ENCODE results near the gene PGAP3. TPM values are rescaled to one million over a fixed set of nuclear protein-coding genes. Genes with fewer than 3 reads are reported as not detected.

PGAP3 gene
- total RNA-seq, 1 experiment from 2014 or later: 5.9 TPM

DNA sequence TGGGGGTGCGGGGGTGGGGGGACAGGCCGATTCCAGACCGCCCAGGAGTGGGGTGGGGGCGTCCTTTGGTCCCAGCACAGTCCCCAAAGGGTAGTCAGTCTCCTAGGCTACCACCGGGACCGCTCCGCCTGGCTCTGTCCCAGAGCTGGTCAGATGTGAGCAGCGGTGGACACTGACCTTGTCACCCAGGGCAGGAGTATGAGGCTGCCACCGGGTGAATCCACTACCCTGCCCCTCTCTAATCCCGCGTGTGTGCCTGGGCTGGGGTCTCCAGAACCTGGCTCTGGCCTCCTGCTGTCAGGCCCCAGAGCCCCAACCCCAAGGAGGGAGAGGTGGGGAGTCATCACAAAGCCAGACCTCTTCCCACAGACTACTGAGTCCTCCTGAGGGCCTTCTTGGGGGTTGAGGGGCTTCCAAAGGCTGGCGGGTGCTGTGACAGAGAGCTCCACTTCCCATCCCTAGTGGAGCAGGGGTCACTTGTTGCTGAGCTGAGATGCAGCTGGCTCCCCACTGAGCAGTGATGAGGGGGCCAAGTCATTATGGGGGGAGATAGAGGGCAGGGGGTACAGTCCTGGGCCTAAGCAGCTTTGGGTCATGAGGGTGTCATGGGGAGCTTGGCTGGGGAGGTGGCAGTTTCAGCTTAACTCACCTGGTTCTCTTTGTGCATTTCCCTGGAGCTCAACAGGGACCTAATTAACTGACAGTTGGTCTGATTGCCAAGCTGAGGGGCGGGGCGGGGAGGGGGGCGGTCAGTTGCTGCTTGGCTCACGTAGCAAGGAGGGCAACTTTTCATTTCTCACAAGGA, 59.9 kb downstream of the PGAP3 start:
- POLR2A ChIA-PET (ENCODE audit: unreplicated experiment): no interaction called here
- ATAC-seq: no peak
- BruUV-seq (replicated peaks): no TSS peak

DNA sequence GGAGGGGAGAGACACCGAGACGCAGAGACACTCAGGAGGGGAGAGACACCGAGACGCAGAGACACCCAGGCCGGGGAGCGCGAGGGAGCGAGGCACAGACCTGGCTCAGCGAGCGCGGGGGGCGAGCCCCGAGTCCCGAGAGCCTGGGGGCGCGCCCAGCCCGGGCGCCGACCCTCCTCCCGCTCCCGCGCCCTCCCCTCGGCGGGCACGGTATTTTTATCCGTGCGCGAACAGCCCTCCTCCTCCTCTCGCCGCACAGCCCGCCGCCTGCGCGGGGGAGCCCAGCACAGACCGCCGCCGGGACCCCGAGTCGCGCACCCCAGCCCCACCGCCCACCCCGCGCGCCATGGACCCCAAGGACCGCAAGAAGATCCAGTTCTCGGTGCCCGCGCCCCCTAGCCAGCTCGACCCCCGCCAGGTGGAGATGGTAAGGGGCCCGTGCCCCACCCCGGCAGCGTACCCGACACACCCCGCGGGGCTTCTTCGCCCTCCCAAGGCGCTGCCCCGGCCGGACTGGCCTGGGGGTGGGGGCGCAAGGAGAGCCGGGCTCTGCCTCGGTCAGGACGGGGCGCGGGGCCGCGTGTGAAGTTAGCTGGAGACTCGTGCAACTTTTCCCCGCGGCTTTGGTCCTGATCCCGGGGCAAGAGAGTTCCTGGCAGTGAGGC, 60.7 kb downstream of the PGAP3 start:
- Histone ChIP-seq H3K4me2 (ENCODE audit: low read length) (peak overlapping the region; percentile 71), H3K9me2 (replicated peaks; ENCODE audit: low read length) (no peaks in the 10 kb centered on the region), H3K27me3 (ENCODE audit: low read length) (peaks cover 13% of the 10 kb centered on the region), H3K27ac (ENCODE audit: low read length) (no peak overlapping the region), H3F3A (ENCODE audit: low read length, unreplicated experiment) (no peaks in the 10 kb centered on the region), H3K79me2 (ENCODE audit: low read length) (no peaks in the 10 kb centered on the region), H2AFZ (ENCODE audit: low read length) (peak overlapping the region; percentile 61; the same call in 1 of the 2 replicates), H4K20me1 (ENCODE audit: low read length) (no peaks in the 10 kb centered on the region), H3K9ac (ENCODE audit: low read length) (no peak overlapping the region), H3K4me1 (ENCODE audit: insufficient read depth, low read length) (peaks cover 13% of the 10 kb centered on the region), H3K9me3 (ENCODE audit: low read length) (no peaks in the 10 kb centered on the region), H3K4me3 (ENCODE audit: low read length) (peak overlapping the region; percentile 53), H3K36me3 (ENCODE audit: low read depth, low read length) (no peaks in the 10 kb centered on the region)
- no TSS peak for BruUV-seq (replicated peaks)
- DNase-seq (no peak), ATAC-seq (no peak)
- CTCF ChIA-PET: interaction anchor here (0.6 to 0.7 kb wide), 2 partner anchors 80 to 127 kb away, joined by 3 to 6 read pairs; no protein-coding TSS in a partner anchor
- TF ChIP-seq EZH2 (IDR thresholded peaks at IDR 0.05; ENCODE audit: low read length, unreplicated experiment) (peak; percentile 34), EZH2phosphoT487 (IDR thresholded peaks at IDR 0.05; ENCODE audit: borderline replicate concordance, low read length) (no peak)
- POLR2A ChIA-PET (ENCODE audit: unreplicated experiment): no interaction called here
- intact Hi-C loops (cut with micrococcal nuclease): no loop called here

More for the DNA sequence above, 59.9 kb downstream of the PGAP3 start:
- Histone ChIP-seq H4K20me1 (ENCODE audit: low read length) (no peaks in the 10 kb centered on the region), H3K27me3 (ENCODE audit: low read length) (peaks cover 13% of the 10 kb centered on the region), H3K79me2 (ENCODE audit: low read length) (no peaks in the 10 kb centered on the region), H3F3A (ENCODE audit: low read length, unreplicated experiment) (no peaks in the 10 kb centered on the region), H2AFZ (ENCODE audit: low read length) (no peak overlapping the region), H3K4me1 (ENCODE audit: insufficient read depth, low read length) (peaks cover 18% of the 10 kb centered on the region), H3K9me2 (replicated peaks; ENCODE audit: low read length) (no peaks in the 10 kb centered on the region), H3K9ac (ENCODE audit: low read length) (no peak overlapping the region), H3K4me3 (ENCODE audit: low read length) (no peak overlapping the region), H3K9me3 (ENCODE audit: low read length) (no peaks in the 10 kb centered on the region), H3K36me3 (ENCODE audit: low read depth, low read length) (no peaks in the 10 kb centered on the region), H3K27ac (ENCODE audit: low read length) (no peak overlapping the region), H3K4me2 (ENCODE audit: low read length) (no peak overlapping the region)
- intact Hi-C loops (cut with micrococcal nuclease): no loop called here
- CTCF ChIA-PET: interaction anchor here (0.6 kb wide), 1 partner anchor 26 kb away, joined by 5 read pairs; no protein-coding TSS in a partner anchor
- no peak for DNase-seq
- TF ChIP-seq, protein P1, sequence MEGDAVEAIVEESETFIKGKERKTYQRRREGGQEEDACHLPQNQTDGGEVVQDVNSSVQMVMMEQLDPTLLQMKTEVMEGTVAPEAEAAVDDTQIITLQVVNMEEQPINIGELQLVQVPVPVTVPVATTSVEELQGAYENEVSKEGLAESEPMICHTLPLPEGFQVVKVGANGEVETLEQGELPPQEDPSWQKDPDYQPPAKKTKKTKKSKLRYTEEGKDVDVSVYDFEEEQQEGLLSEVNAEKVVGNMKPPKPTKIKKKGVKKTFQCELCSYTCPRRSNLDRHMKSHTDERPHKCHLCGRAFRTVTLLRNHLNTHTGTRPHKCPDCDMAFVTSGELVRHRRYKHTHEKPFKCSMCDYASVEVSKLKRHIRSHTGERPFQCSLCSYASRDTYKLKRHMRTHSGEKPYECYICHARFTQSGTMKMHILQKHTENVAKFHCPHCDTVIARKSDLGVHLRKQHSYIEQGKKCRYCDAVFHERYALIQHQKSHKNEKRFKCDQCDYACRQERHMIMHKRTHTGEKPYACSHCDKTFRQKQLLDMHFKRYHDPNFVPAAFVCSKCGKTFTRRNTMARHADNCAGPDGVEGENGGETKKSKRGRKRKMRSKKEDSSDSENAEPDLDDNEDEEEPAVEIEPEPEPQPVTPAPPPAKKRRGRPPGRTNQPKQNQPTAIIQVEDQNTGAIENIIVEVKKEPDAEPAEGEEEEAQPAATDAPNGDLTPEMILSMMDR (conservative IDR thresholded peaks at IDR 0.05; ENCODE audit: low read depth, low read length): no peak
- no peak for TF ChIP-seq EZH2 (IDR thresholded peaks at IDR 0.05; ENCODE audit: low read length, unreplicated experiment)
- no peak for TF ChIP-seq EZH2phosphoT487 (IDR thresholded peaks at IDR 0.05; ENCODE audit: borderline replicate concordance, low read length)

DNA sequence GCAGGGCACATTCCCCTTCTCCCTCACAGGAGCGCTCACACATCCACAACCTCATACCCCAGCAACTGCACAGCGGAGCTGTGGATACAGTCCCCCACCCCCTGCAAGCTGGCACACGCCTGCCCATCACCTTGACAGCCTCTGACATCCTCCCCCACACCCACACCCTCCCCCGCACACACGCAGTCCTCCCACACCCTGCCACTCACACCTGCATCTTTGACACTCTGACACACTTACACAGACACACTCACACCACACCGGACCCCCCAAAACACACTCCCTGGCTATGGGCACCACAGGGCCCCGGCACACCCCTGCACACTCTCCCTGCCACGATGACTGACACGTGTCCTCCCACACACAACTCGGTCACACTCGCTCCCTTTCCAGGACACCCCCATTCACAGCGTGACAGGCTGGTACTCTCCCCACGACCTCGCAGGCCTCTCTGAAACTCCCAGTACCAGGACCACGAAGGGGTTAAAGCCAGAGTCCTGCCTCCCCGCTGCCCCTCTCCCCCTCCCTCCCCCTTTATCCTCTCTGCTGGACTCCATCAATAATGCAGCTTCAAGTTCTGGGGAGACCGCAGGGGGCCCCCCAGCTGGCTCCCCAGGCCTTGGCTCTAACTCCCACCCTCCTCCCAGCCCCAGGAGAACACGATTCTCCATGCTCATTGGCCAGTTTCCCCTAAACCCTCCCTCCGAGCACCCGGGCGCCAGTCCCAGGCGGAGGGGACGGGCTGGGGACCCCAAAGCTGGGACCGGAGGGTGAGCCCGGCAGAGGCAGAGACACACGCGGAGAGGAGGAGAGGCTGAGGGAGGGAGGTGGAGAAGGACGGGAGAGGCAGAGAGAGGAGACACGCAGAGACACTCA, 61.4 kb downstream of the PGAP3 start, which contains the start of gene PPP1R1B:
TSS of gene PPP1R1B (plus strand) at position 782 of the 876 bp plus-strand sequence. CDS start 441 bp downstream, outside the sequence.
- ChIA-PET CTCF (interaction anchor here (0.6 to 0.7 kb wide), 2 partner anchors 79 to 127 kb away, joined by 3 to 6 read pairs; no protein-coding TSS in a partner anchor), POLR2A (ENCODE audit: unreplicated experiment) (interaction anchor here (0.5 kb wide), 1 partner anchor 327 kb away, joined by 3 read pairs; no protein-coding TSS in a partner anchor)
- peaks cover 13% of the 10 kb centered on the region for H3K27me3 ChIP-seq (ENCODE audit: low read length)
- H3K4me2 ChIP-seq (ENCODE audit: low read length): peak within 1 kb of the TSS; percentile 71
- H3K9me2 ChIP-seq (replicated peaks; ENCODE audit: low read length): no peaks in the 10 kb centered on the region
- no peaks in the 10 kb centered on the region for H3K9me3 ChIP-seq (ENCODE audit: low read length)
- no peaks in the 10 kb centered on the region for H3K79me2 ChIP-seq (ENCODE audit: low read length)
- TF ChIP-seq, protein P1 (conservative IDR thresholded peaks at IDR 0.05; ENCODE audit: low read depth, low read length): no peak
- TF ChIP-seq EZH2phosphoT487 (IDR thresholded peaks at IDR 0.05; ENCODE audit: borderline replicate concordance, low read length) (no peak), EZH2 (IDR thresholded peaks at IDR 0.05; ENCODE audit: low read length, unreplicated experiment) (no peak)
- no peaks in the 10 kb centered on the region; the same call in 1 of the 2 replicates for H3K36me3 ChIP-seq (ENCODE audit: low read depth, low read length)
- peak within 1 kb of the TSS; percentile 61; the same call in 1 of the 2 replicates for H2AFZ ChIP-seq (ENCODE audit: low read length)
- no peaks in the 10 kb centered on the region for H4K20me1 ChIP-seq (ENCODE audit: low read length)
- ATAC-seq (no peak), DNase-seq (no peak)
- H3K27ac ChIP-seq (ENCODE audit: low read length): no peak within 1 kb of the TSS
- H3K9ac ChIP-seq (ENCODE audit: low read length): no peak within 1 kb of the TSS
- BruUV-seq (replicated peaks): no TSS peak
- H3K4me3 ChIP-seq (ENCODE audit: low read length): peak within 1 kb of the TSS; percentile 53
- intact Hi-C loops (cut with micrococcal nuclease): no loop called here
- H3F3A ChIP-seq (ENCODE audit: low read length, unreplicated experiment): no peaks in the 10 kb centered on the region
- peaks cover 5% of the 10 kb centered on the region for H3K4me1 ChIP-seq (ENCODE audit: insufficient read depth, low read length)

Measured in PC-3 (cell line).